ENCODE data around the gene FAM89A. TPM values are rescaled to one million over a fixed set of nuclear protein-coding genes. Genes with fewer than 3 reads are reported as not detected.
A peak's percentile ranks its signal among the peaks of the same experiment; 100 is the strongest.

FAM89A gene
- total and polyA plus RNA-seq, 2 of the 8 experiments (the other 6 are each of a cell fraction or from before 2014, with no cell fraction given): 2.1 to 2.2 TPM

DNA sequence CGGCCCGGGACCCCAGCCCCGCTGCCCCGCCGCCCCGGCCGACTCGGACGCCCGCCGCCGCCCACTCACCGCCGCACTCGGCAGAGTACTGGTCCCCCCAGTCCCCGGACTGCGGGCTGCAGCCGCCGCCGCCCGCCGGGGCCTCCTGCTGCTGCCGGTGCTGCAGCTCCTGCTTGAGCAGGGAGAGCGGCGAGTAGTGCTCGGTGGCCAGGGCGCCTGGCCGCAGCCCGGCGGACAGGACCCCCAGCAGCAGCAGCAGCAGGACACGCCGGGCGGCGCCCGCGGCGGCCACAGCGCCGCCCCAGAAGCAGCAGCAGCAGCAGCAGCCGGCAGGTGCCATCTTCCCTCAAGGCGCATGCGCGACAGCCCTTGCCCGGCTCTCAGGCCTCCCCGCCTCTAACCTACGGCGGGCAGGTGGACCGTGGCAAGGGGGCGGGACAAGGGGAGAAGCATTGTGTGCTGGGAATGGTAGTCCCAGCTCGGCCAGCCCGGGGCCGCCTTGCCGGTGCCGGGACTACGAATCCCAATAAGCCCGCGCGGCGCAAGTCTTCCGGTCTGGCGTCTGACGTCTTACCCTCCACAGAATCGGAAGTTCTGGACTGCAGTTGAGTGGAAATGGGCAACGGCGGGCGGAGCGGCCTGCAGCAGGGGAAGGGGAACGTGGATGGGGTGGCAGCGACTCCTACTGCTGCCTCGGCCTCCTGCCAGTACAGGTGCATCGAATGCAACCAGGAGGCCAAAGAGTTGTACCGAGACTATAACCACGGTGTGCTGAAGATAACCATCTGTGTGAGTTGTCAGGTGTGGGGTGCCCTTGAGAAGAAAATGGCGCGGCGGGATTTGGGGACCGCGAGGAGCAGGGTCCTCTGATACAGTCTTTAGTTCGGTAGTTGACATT, 61.3 kb downstream of the FAM89A start, which contains the start of the genes ARV1 and TTC13:
Gene ARV1, plus strand, starts transcription at position 604 of the 898 bp plus-strand sequence. Its CDS starts 12 bp downstream, at position 616.
Gene TTC13, minus strand, starts transcription at position 371 of the 898 bp plus-strand sequence. Its CDS starts 31 bp downstream, at position 340.
- Histone ChIP-seq H2BK120ac (replicated peaks; ENCODE audit: low read depth, low read length) (no peak within 1 kb of the TSS), H3K4ac (replicated peaks; ENCODE audit: insufficient read length, low read depth, low read length) (peak within 1 kb of the TSS; percentile 34), H3K23me2 (ENCODE audit: low read depth, low read length) (peaks cover 6% of the 10 kb centered on the region), H3K79me1 (ENCODE audit: low read depth, low read length) (no peaks in the 10 kb centered on the region), H2BK12ac (ENCODE audit: low read depth, low read length) (no peak within 1 kb of the TSS), H2BK20ac (ENCODE audit: low read length) (no peak within 1 kb of the TSS), H2BK5ac (ENCODE audit: low read depth, low read length) (peak within 1 kb of the TSS; percentile 47; the same call in 1 of the 2 replicates), H3K14ac (ENCODE audit: insufficient read length) (no peak within 1 kb of the TSS), H3K36me3 (ENCODE audit: control insufficient read depth in 2 of 4, insufficient read depth in 4 of 4, low read length in 3 of 4) (no peaks in the 10 kb centered on the region; a peak in 2 of 8 replicates), H4K20me1 (replicated peaks in 1 of 2; ENCODE audit: control insufficient read depth in 1 of 2, insufficient read depth in 2 of 2, low read length in 2 of 2) (peaks cover 9 to 30% of the 10 kb centered on the region in 2 experiments), H3K56ac (replicated peaks; ENCODE audit: insufficient read length, low read depth, low read length) (no peak within 1 kb of the TSS), H4K5ac (ENCODE audit: insufficient read length, low read depth, low read length) (peak within 1 kb of the TSS; percentile 12), H3K4me1 (replicated peaks in 1 of 4; ENCODE audit: control insufficient read depth in 3 of 4, insufficient read depth in 4 of 4, low read length in 3 of 4) (peaks cover 0 to 5% (median 2%) of the 10 kb centered on the region in 4 experiments; a peak in 4 of 7 replicates), H3K27ac (ENCODE audit: low read depth, low read length) (no peak within 1 kb of the TSS), H3K79me2 (ENCODE audit: control insufficient read depth in 1 of 2, insufficient read depth in 2 of 2, low read length in 2 of 2) (no peaks in the 10 kb centered on the region; a peak in 1 of 4 replicates), H4K8ac (ENCODE audit: extremely low read depth, insufficient read depth, low read length) (no peak within 1 kb of the TSS), H3K23ac (ENCODE audit: insufficient read length) (no peak within 1 kb of the TSS), H4K91ac (replicated peaks; ENCODE audit: insufficient read length, low read length) (no peak within 1 kb of the TSS), H3K18ac (ENCODE audit: extremely low read depth, low read length) (peak within 1 kb of the TSS; percentile 68), H2AFZ (ENCODE audit: low read length) (peak within 1 kb of the TSS; percentile 82), H2BK15ac (ENCODE audit: low read length) (no peak within 1 kb of the TSS), H3K9ac (replicated peaks in 1 of 4; ENCODE audit: extremely low read depth in 1 of 4, low read depth in 3 of 4, low read length in 3 of 4) (peak within 1 kb of the TSS; percentile 26 to 58 (median 51)), H3K27me3 (replicated peaks in 1 of 4; ENCODE audit: control insufficient read depth in 3 of 4, extremely low read depth in 1 of 4, insufficient read depth in 3 of 4, low read length in 3 of 4) (peaks cover 12 to 41% (median 23%) of the 10 kb centered on the region in 4 experiments), H3K9me3 (ENCODE audit: insufficient read depth in 2 of 2, low read depth in 1 of 2, low read length in 1 of 2) (no peaks in the 10 kb centered on the region), H3K4me3 (ENCODE audit: extremely low read depth in 1 of 4, insufficient read depth in 2 of 4, low read depth in 3 of 4, low read length in 4 of 4) (peak within 1 kb of the TSS; percentile 60 to 93 (median 85)), H3K4me2 (ENCODE audit: insufficient read depth in 1 of 2, low read depth in 2 of 2, low read length in 2 of 2) (peak within 1 kb of the TSS; percentile 78 to 80), H2AK5ac (ENCODE audit: low read depth, low read length) (no peak within 1 kb of the TSS)
- 2% methylated on average over 53 of the region's 79 CpGs; no CpG with 5 or more reads in 1 of the 2 experiments for WGBS, 2 experiments (ENCODE audit: extremely low coverage in 1 of 2, insufficient coverage in 1 of 2, insufficient read length in 1 of 2, insufficient replicate concordance in 2 of 2, low coverage in 1 of 2, low lambda C conversion rate in 2 of 2, missing lambda C conversion rate in 1 of 2)
- no peak for FAIRE-seq
- ChIA-PET CTCF (ENCODE audit: partially characterized antibody) (interaction anchor here (0.6 to 1.6 kb wide), 6 partner anchors 15 to 232 kb away, joined by 3 to 6 read pairs (median 3); no protein-coding TSS in a partner anchor), POLR2A (ENCODE audit: partially characterized antibody) (interaction anchor here (1.3 kb wide), 1 partner anchor 10 kb away, joined by 9 read pairs; no protein-coding TSS in a partner anchor)
- DNase-seq (ENCODE audit: low read depth in 1 of 2, low spot score in 2 of 2): peak; percentile 93 to 97
- TF ChIP-seq, protein P1, sequence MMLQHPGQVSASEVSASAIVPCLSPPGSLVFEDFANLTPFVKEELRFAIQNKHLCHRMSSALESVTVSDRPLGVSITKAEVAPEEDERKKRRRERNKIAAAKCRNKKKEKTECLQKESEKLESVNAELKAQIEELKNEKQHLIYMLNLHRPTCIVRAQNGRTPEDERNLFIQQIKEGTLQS (IDR thresholded peaks at IDR 0.05; ENCODE audit: insufficient read depth, low read depth, low read length): no peak
- TF ChIP-seq ZNF274 (IDR thresholded peaks at IDR 0.05; ENCODE audit: borderline replicate concordance, extremely low read depth, low read length) (no peak), TAF1 (IDR thresholded peaks at IDR 0.05; ENCODE audit: low read depth, low read length) (0 out of 2 replicates have a peak, but pooled peaks have one; percentile 61), CTBP2 (IDR thresholded peaks at IDR 0.05; ENCODE audit: borderline replicate concordance, insufficient read depth, insufficient read length, low read length) (no peak), RAD21 (IDR thresholded peaks at IDR 0.05 in 1 of 2, conservative IDR thresholded peaks at IDR 0.05 in 1 of 2; ENCODE audit: low read depth in 2 of 2, low read length in 2 of 2) (peak; percentile 57 to 59), JUN (IDR thresholded peaks at IDR 0.05; ENCODE audit: low read depth, low read length) (no peak), MAFK (IDR thresholded peaks at IDR 0.05; ENCODE audit: low read depth, low read length) (no peak), POU5F1 (IDR thresholded peaks at IDR 0.05; ENCODE audit: low read depth, low read length) (no peak)
- TF ChIP-seq, protein P2, sequence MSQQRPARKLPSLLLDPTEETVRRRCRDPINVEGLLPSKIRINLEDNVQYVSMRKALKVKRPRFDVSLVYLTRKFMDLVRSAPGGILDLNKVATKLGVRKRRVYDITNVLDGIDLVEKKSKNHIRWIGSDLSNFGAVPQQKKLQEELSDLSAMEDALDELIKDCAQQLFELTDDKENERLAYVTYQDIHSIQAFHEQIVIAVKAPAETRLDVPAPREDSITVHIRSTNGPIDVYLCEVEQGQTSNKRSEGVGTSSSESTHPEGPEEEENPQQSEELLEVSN (IDR thresholded peaks at IDR 0.05): peak; percentile 58
